Islet of Langerhans (tissue), 1 donor: ENCODE data around the gene PER1.
"Not testable (repeated sequence)": the region's sequence is repeated elsewhere in the genome, so short reads cannot be mapped to it uniquely, and the experiment has no call there.

Experiments
- FAIRE-seq: peaks from one replicate; lab custom pipeline; 2011; peaks lifted over from hg19 to GRCh38; lab: Jason Lieb, UNC

Gene PER1

GRCh38 chr17:8173056-8173870 lies 21.1 kb upstream of the PER1 start:
- peak; percentile 62 for FAIRE-seq

GRCh38 chr17:8170186-8170585 lies 18.0 kb upstream of the PER1 start:
- not testable (repeated sequence) for FAIRE-seq

- no peak for FAIRE-seq
These were observed 15.3 kb upstream of the PER1 start for GRCh38 chr17:8167526-8167925.

GRCh38 chr17:8166731-8167130 lies 14.5 kb upstream of the PER1 start:
- FAIRE-seq: no peak

- FAIRE-seq: no peak
These were observed 12.6 kb upstream of the PER1 start for GRCh38 chr17:8164815-8165131.

- no peak for FAIRE-seq
These were observed 12.0 kb upstream of the PER1 start for GRCh38 chr17:8163978-8164814.

- no peak for FAIRE-seq
These were observed 11.1 kb upstream of the PER1 start for GRCh38 chr17:8162997-8163977.

GRCh38 chr17:8162233-8162996 lies 10.2 kb upstream of the PER1 start, which contains the start of gene VAMP2:
Gene VAMP2, minus strand, starts transcription at chr17:8162948. Its CDS starts 69 bp downstream, at chr17:8162879.
- FAIRE-seq: no peak

GRCh38 chr17:8161289-8162232 lies 9.4 kb upstream of the PER1 start:
- no peak for FAIRE-seq

- FAIRE-seq: no peak
These were observed 8.6 kb upstream of the PER1 start for GRCh38 chr17:8160741-8161221.

- FAIRE-seq: no peak
These were observed 8.0 kb upstream of the PER1 start for GRCh38 chr17:8160224-8160577.

GRCh38 chr17:8159459-8160223 lies 7.4 kb upstream of the PER1 start:
- FAIRE-seq: no peak

GRCh38 chr17:8159032-8159400 lies 6.8 kb upstream of the PER1 start:
- FAIRE-seq: no peak

GRCh38 chr17:8158267-8159031 lies 6.2 kb upstream of the PER1 start:
- FAIRE-seq: peak; percentile 17

GRCh38 chr17:8156246-8156992 lies 4.2 kb upstream of the PER1 start:
- FAIRE-seq: peak; percentile 99

GRCh38 chr17:8155996-8156245 lies 3.7 kb upstream of the PER1 start:
- no peak for FAIRE-seq

- no peak for FAIRE-seq
These were observed 3.2 kb upstream of the PER1 start for GRCh38 chr17:8155231-8155995.
